Measurements from ENCODE around the gene SLC2A5.

SLC2A5 gene

GRCh38 chr1:9019896-9020295, 49.5 kb downstream of the SLC2A5 start:
- DNase-seq (ENCODE audit: low spot score): no peak
- no peak for TF ChIP-seq CTCF (IDR thresholded peaks at IDR 0.05; ENCODE audit: extremely low read depth, missing control alignments)

GRCh38 chr1:9018333-9018732, 51.1 kb downstream of the SLC2A5 start:
- TF ChIP-seq CTCF (IDR thresholded peaks at IDR 0.05; ENCODE audit: extremely low read depth, missing control alignments): no peak
- DNase-seq (ENCODE audit: low spot score): no peak

GRCh38 chr1:9016455-9016854, 53.0 kb downstream of the SLC2A5 start:
- DNase-seq (ENCODE audit: low spot score): no peak
- no peak for TF ChIP-seq CTCF (IDR thresholded peaks at IDR 0.05; ENCODE audit: extremely low read depth, missing control alignments)

- TF ChIP-seq CTCF (IDR thresholded peaks at IDR 0.05; ENCODE audit: extremely low read depth, missing control alignments): no peak
- no peak for DNase-seq (ENCODE audit: low spot score)
Observed at GRCh38 chr1:9014475-9015375, 54.7 kb downstream of the SLC2A5 start.

- DNase-seq (ENCODE audit: low spot score): no peak
- no peak for TF ChIP-seq CTCF (IDR thresholded peaks at IDR 0.05; ENCODE audit: extremely low read depth, missing control alignments)
Observed at GRCh38 chr1:9013819-9014218, 55.6 kb downstream of the SLC2A5 start.

GRCh38 chr1:9010781-9011323, 58.6 kb downstream of the SLC2A5 start:
- TF ChIP-seq CTCF (IDR thresholded peaks at IDR 0.05; ENCODE audit: extremely low read depth, missing control alignments): no peak
- no peak for DNase-seq (ENCODE audit: low spot score)

Measured in GM20000 (cell line).